NB4 (cell line): ENCODE measurements around the gene SIGLEC11.
"Not testable (repeated sequence)": the region's sequence is repeated elsewhere in the genome, so short reads cannot be mapped to it uniquely, and the experiment has no call there.

Experiments used
- DNase-seq: peaks from one replicate; pipeline ENCODE4 v3.0.0; 2010; ENCODE audit warnings: low read depth
- H3K4me3 ChIP-seq: one replicate; pipeline ENCODE4 v1.5.1; 2011; ENCODE audit warnings: mild to moderate bottlenecking, low read depth, low read length, moderate library complexity
- CTCF ChIP-seq: IDR thresholded peaks from one replicate; pipeline ENCODE4 v1.5.1; 2012; ENCODE audit warnings: low read depth, low read length
- MYC ChIP-seq: IDR thresholded peaks from 2 replicates; pipeline ENCODE4 v1.6.1; 2011; ENCODE audit warnings: low read depth, low read length
- POLR2A ChIP-seq: IDR thresholded peaks from 2 replicates; pipeline ENCODE4 v1.6.1; 2011; ENCODE audit warnings: mild to moderate bottlenecking; ENCODE audit not compliant: insufficient read length; ENCODE audit errors: extremely low read depth
- TF ChIP-seq, protein P1 (sequence below): IDR thresholded peaks from 2 replicates; pipeline ENCODE4 v1.6.1; 2011; ENCODE audit warnings: low read depth, low read length

The SIGLEC11 gene

DNA sequence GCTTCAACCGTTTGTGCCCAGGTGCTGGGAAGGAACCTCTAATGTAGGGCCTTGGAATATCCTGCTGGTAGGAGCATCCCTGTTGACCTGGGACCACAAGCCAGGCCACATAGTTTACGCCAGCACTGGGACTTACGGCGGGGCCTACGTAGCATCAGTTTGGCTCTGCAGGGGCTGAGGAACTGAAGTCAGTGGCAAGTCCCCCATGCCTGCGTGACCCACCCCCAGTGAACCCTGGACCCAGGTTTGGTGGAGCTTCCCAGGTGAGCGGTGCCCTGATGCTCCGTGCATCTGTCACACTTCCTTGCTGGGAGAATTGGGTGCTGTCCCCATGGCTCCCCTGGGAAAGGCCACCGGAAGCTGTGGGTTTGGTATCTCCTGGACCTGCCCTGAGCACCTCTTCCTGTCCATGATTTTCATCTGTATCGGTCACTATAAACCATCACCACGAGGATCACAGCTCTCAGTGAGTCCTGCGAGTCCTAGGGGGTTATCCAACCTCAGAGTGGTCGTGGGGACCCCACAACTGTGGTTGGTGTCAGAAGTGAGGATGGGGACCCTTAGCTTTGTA, 9.9 kb downstream of the SIGLEC11 start:
- no peak overlapping the region for H3K4me3 ChIP-seq
- no peak for DNase-seq
- TF ChIP-seq, protein P1, sequence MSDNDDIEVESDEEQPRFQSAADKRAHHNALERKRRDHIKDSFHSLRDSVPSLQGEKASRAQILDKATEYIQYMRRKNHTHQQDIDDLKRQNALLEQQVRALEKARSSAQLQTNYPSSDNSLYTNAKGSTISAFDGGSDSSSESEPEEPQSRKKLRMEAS, result no peak
- TF ChIP-seq CTCF (no peak), POLR2A (no peak), MYC (no peak)

DNA sequence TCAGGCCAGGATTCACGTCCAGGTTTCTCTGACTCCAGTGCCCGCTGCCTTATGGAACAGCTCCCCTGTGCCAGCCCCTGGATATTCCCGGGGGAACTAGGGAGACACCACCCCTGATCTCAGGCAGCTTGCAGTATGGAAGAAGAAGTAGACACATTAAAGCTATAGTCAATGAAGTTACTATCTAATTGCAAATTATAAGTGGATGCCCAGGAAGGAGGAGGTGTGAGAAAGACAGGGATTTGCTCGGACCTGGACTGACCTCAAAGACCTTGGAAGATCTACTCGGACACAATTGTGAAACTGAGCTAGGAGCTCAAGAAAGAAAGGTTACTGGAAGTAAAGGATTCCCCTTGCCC, 10.4 kb downstream of the SIGLEC11 start:
- no peak overlapping the region for H3K4me3 ChIP-seq
- no peak for TF ChIP-seq MYC
- TF ChIP-seq, protein P1, result no peak
- no peak for TF ChIP-seq CTCF
- no peak for TF ChIP-seq POLR2A
- no peak for DNase-seq

GRCh38 chr19:49949742-49950589, 11.0 kb downstream of the SIGLEC11 start:
- TF ChIP-seq, protein P1, result no peak
- TF ChIP-seq CTCF, result no peak
- TF ChIP-seq POLR2A, result no peak
- TF ChIP-seq MYC, result no peak
- no peak overlapping the region for H3K4me3 ChIP-seq

GRCh38 chr19:49946415-49946814, 14.6 kb downstream of the SIGLEC11 start:
- no peak overlapping the region for H3K4me3 ChIP-seq
- no peak for DNase-seq
- TF ChIP-seq MYC (no peak), CTCF (no peak), POLR2A (no peak)
- TF ChIP-seq, protein P1, result no peak

More at GRCh38 chr19:49949742-49950589, 11.0 kb downstream of the SIGLEC11 start:
- peak; percentile 59 for DNase-seq

DNA sequence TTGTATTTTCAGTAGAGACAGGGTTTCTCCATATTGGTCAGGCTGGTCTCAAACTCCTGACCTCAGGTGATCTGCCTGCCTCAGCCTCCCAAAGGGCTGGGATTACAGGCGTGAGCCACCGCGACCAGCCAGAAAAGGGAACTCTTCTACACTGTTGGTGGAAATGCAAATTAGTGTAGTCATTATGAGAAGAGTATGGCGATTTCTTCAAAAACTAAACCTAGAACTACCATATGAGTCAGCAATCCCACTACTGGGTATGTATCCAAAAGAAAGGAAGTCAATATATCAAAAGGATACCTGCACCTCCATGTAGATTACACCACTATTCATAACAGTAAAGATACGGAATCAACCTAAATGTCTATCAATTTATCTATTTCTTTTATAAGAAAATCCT, 16.4 kb downstream of the SIGLEC11 start:
- not testable (repeated sequence) for H3K4me3 ChIP-seq, DNase-seq

DNA sequence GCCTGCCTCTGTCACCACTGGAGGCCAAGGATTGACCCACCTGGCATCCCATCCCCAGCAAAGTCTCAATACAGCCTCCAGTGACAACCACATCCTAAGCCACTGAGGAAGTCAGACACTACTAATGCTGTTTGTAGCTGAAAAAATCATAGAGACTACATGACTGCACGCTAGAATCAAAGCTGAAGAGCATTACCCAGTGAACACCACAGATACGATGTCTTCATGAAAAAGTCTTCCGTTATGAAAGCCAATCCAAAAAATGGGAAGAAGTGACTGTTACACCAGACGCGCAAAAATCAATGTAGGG, 20.5 kb downstream of the SIGLEC11 start:
- no peak for DNase-seq
- no peak overlapping the region for H3K4me3 ChIP-seq
- TF ChIP-seq MYC (no peak), CTCF (no peak)
